Measurements from ENCODE around the gene MVK. TPM values are rescaled to one million over a fixed set of nuclear protein-coding genes. Genes with fewer than 3 reads are reported as not detected.

The MVK gene
- total RNA-seq, 2 donors from 2014 or later, result 12.8 to 22.6 TPM

DNA sequence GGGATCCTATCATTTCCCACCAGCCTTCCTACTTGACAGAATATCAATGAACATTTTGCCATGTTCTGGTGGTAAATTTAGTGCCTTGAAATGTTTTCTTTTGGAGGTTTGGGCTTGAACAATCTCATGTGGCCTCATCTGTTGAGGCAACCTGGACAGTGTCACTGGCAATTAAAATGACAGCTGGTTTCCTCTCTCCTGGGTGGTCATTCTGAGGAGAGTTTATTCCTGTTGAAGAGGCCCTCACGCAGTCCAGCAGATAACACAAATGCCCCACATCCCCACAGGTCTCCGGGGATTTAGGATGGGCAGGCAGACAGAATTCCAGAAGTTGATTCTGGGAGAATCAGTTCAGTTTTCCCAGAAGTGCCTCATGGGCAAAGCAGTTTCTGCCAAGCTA is 42.2 kb upstream of the MVK start:
- no peak overlapping the region for H3K27ac ChIP-seq (ENCODE audit: low read depth, low read length)
- H3K27ac Mint-ChIP-seq, result no peak overlapping the region
- no peaks in the 10 kb centered on the region for H3K9me3 ChIP-seq (ENCODE audit: control insufficient read depth, low read length)
- H3K27me3 Mint-ChIP-seq (ENCODE audit: insufficient read depth), result no peaks in the 10 kb centered on the region
- H3K9me3 Mint-ChIP-seq, result no peaks in the 10 kb centered on the region
- H3K9ac ChIP-seq (ENCODE audit: extremely low read depth, low read length, poor library complexity, severe bottlenecking), result no peak overlapping the region
- peaks cover 13% of the 10 kb centered on the region for H3K4me1 ChIP-seq (ENCODE audit: control insufficient read depth, insufficient read depth, low read length)
- H3K36me3 Mint-ChIP-seq (ENCODE audit: low read depth), result peaks cover 34% of the 10 kb centered on the region
- H3K4me1 Mint-ChIP-seq, result peaks cover 8% of the 10 kb centered on the region
- WGBS, 2 experiments (ENCODE audit: insufficient coverage in 1 of 2, insufficient read length in 1 of 2), result 92 to 100% methylated on average over 1 to 2 of the region's 2 CpGs
- no peak for DNase-seq
- TF ChIP-seq, protein P1, sequence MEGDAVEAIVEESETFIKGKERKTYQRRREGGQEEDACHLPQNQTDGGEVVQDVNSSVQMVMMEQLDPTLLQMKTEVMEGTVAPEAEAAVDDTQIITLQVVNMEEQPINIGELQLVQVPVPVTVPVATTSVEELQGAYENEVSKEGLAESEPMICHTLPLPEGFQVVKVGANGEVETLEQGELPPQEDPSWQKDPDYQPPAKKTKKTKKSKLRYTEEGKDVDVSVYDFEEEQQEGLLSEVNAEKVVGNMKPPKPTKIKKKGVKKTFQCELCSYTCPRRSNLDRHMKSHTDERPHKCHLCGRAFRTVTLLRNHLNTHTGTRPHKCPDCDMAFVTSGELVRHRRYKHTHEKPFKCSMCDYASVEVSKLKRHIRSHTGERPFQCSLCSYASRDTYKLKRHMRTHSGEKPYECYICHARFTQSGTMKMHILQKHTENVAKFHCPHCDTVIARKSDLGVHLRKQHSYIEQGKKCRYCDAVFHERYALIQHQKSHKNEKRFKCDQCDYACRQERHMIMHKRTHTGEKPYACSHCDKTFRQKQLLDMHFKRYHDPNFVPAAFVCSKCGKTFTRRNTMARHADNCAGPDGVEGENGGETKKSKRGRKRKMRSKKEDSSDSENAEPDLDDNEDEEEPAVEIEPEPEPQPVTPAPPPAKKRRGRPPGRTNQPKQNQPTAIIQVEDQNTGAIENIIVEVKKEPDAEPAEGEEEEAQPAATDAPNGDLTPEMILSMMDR (conservative IDR thresholded peaks at IDR 0.05), result no peak
- peaks cover 24% of the 10 kb centered on the region for H3K36me3 ChIP-seq (ENCODE audit: control insufficient read depth, insufficient read depth, low read length)
- no peak overlapping the region for H3K4me3 ChIP-seq (ENCODE audit: low read length)
- no peaks in the 10 kb centered on the region for H3K27me3 ChIP-seq (ENCODE audit: control insufficient read depth, insufficient read depth, low read length, poor library complexity, severe bottlenecking)
- H3K4me3 Mint-ChIP-seq, result no peak overlapping the region

DNA sequence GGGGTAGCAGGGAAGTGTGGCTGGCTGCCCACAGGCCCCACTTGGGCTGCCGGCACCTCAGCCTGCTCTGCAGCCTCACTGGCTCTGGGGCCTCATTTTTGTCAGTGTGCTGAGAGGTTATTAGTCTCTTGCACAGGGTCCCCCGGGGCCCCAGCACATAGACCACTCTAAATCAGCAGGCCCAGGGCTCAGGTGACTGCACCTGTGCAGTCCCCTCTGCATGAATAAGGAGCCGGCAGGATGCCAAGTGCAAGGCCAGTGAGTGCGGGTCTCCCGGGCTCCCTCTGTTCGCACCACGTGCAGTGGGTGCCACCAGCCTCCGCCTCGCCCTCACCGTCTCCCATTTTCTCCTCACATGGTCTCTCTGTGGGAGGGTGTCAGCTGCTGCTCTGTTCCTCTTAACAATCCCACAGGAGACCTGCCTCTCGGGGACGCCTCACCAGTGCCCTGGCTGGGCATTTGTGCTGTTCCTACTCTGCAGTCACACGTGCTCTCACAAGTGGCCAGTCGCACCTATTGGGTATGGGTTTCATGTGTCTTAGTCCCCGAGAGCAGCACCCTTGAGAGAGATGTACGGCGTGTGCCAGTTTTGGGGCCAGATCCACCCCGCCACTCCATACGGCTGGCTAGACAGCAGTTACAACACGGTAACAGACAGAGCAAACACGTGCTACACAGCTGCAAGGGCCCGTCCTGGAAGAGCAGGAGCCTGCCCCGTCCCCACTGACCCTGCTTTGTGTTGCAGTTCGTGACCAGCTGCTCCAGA is 40.7 kb upstream of the MVK start:
- TF ChIP-seq, protein P1 (conservative IDR thresholded peaks at IDR 0.05), result no peak
- Histone ChIP-seq H3K4me1 (ENCODE audit: control insufficient read depth, insufficient read depth, low read length) (peaks cover 13% of the 10 kb centered on the region), H3K9me3 (ENCODE audit: control insufficient read depth, low read length) (no peaks in the 10 kb centered on the region), H3K27ac (ENCODE audit: low read depth, low read length) (no peak overlapping the region), H3K4me3 (ENCODE audit: low read length) (no peak overlapping the region), H3K9ac (ENCODE audit: extremely low read depth, low read length, poor library complexity, severe bottlenecking) (no peak overlapping the region), H3K27me3 (ENCODE audit: control insufficient read depth, insufficient read depth, low read length, poor library complexity, severe bottlenecking) (no peaks in the 10 kb centered on the region), H3K36me3 (ENCODE audit: control insufficient read depth, insufficient read depth, low read length) (peaks cover 15% of the 10 kb centered on the region)
- Mint-ChIP-seq H3K4me3 (no peak overlapping the region), H3K36me3 (ENCODE audit: low read depth) (peaks cover 26% of the 10 kb centered on the region), H3K27ac (no peak overlapping the region), H3K9me3 (no peaks in the 10 kb centered on the region), H3K4me1 (peaks cover 8% of the 10 kb centered on the region), H3K27me3 (ENCODE audit: insufficient read depth) (no peaks in the 10 kb centered on the region)
- 91 to 92% methylated on average over 12 to 24 of the region's 24 CpGs for WGBS, 2 experiments (ENCODE audit: insufficient coverage in 1 of 2, insufficient read length in 1 of 2)
- DNase-seq, result no peak

DNA sequence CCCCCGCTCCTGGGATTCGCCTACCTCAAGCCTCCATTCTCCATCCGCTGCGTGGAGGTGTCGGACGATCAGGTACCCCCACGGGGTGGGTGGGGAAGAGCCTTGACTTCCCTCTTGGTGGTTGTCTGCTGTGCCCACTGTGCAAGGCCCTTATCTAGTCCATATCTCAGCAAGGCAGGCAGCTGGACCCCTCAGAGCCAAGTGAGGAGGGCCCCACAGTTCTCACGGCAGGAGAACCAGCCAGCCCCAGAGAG is 40.2 kb upstream of the MVK start:
- Histone ChIP-seq H3K27me3 (ENCODE audit: control insufficient read depth, insufficient read depth, low read length, poor library complexity, severe bottlenecking) (no peaks in the 10 kb centered on the region), H3K4me3 (ENCODE audit: low read length) (no peak overlapping the region), H3K27ac (ENCODE audit: low read depth, low read length) (no peak overlapping the region), H3K4me1 (ENCODE audit: control insufficient read depth, insufficient read depth, low read length) (peaks cover 13% of the 10 kb centered on the region), H3K9ac (ENCODE audit: extremely low read depth, low read length, poor library complexity, severe bottlenecking) (no peak overlapping the region), H3K36me3 (ENCODE audit: control insufficient read depth, insufficient read depth, low read length) (peaks cover 11% of the 10 kb centered on the region), H3K9me3 (ENCODE audit: control insufficient read depth, low read length) (no peaks in the 10 kb centered on the region)
- Mint-ChIP-seq H3K27me3 (ENCODE audit: insufficient read depth) (no peaks in the 10 kb centered on the region), H3K36me3 (ENCODE audit: low read depth) (peaks cover 25% of the 10 kb centered on the region), H3K27ac (no peak overlapping the region), H3K9me3 (no peaks in the 10 kb centered on the region), H3K4me1 (peaks cover 8% of the 10 kb centered on the region), H3K4me3 (no peak overlapping the region)
- 95% methylated on average over 8 of the region's 8 CpGs; no CpG with 5 or more reads in 1 of the 2 experiments for WGBS, 2 experiments (ENCODE audit: insufficient coverage in 1 of 2, insufficient read length in 1 of 2)
- TF ChIP-seq, protein P1 (conservative IDR thresholded peaks at IDR 0.05), result no peak
- DNase-seq, result no peak

All from endodermal cell (in vitro differentiated cells).